Measurements from ENCODE around the gene TPSD1. TPM values are rescaled to one million over a fixed set of nuclear protein-coding genes. Genes with fewer than 3 reads are reported as not detected.

Gene TPSD1
- polyA plus RNA-seq, 1 donor (not counting 4 experiments of a cell fraction or from before 2014, with no cell fraction given), result not detected

DNA sequence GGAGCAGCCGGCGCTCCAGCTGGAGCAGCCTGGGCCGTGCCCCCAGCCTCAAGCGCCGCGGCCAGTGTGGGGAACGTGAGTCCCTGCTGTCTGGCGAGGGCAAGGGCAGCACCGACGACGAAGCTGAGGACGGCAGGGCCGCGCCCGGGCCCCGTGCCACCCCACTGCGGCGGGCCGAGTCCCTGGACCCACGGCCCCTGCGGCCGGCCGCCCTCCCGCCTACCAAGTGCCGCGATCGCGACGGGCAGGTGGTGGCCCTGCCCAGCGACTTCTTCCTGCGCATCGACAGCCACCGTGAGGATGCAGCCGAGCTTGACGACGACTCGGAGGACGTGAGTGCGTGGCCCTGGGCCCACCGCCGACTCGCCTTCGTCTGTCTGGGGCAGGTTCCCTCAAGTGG lies 46.8 kb upstream of the TPSD1 start:
- no peak overlapping the region for H3K4me3 ChIP-seq (ENCODE audit: control insufficient read depth in 2 of 3, extremely low read depth in 1 of 3, insufficient read depth in 2 of 3, low read depth in 1 of 3, low read length in 3 of 3)
- H3K79me2 ChIP-seq (ENCODE audit: control insufficient read depth, insufficient read depth, low read length), result no peaks in the 10 kb centered on the region
- H3K4me1 ChIP-seq (ENCODE audit: control insufficient read depth, extremely low read depth, insufficient read depth, low read length), result no peaks in the 10 kb centered on the region
- no peaks in the 10 kb centered on the region for H3K9me1 ChIP-seq (ENCODE audit: control insufficient read depth, extremely low read depth, insufficient read depth, low read length)
- no peak overlapping the region for H3K27ac ChIP-seq (ENCODE audit: control insufficient read depth, insufficient read depth, low read length)
- peaks cover 2% of the 10 kb centered on the region for H3K9me3 ChIP-seq (ENCODE audit: control insufficient read depth, low read depth, low read length)
- TF ChIP-seq, protein P1, sequence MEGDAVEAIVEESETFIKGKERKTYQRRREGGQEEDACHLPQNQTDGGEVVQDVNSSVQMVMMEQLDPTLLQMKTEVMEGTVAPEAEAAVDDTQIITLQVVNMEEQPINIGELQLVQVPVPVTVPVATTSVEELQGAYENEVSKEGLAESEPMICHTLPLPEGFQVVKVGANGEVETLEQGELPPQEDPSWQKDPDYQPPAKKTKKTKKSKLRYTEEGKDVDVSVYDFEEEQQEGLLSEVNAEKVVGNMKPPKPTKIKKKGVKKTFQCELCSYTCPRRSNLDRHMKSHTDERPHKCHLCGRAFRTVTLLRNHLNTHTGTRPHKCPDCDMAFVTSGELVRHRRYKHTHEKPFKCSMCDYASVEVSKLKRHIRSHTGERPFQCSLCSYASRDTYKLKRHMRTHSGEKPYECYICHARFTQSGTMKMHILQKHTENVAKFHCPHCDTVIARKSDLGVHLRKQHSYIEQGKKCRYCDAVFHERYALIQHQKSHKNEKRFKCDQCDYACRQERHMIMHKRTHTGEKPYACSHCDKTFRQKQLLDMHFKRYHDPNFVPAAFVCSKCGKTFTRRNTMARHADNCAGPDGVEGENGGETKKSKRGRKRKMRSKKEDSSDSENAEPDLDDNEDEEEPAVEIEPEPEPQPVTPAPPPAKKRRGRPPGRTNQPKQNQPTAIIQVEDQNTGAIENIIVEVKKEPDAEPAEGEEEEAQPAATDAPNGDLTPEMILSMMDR (optimal IDR thresholded peaks at IDR 0.05 in 1 of 3, IDR thresholded peaks at IDR 0.05 in 1 of 3, conservative IDR thresholded peaks at IDR 0.05 in 1 of 3; ENCODE audit: extremely low read depth in 1 of 3, insufficient read depth in 2 of 3, low read length in 3 of 3), result no peak
- no peak for TF ChIP-seq EZH2 (IDR thresholded peaks at IDR 0.05; ENCODE audit: low read length)
- FAIRE-seq, result no peak
- no peak for DNase-seq (ENCODE audit: low read depth, low spot score)
- dilution Hi-C loops (cut with MboI; ENCODE audit: extremely low pct_ligation_motif_present, low sequenced_read_pairs), result no loop called here
- H4K20me1 ChIP-seq (ENCODE audit: control insufficient read depth, extremely low read depth, insufficient read depth, low read length), result no peaks in the 10 kb centered on the region
- H3K36me3 ChIP-seq (ENCODE audit: control insufficient read depth in 2 of 2, extremely low read depth in 1 of 2, insufficient read depth in 2 of 2, low read length in 2 of 2), result no peaks in the 10 kb centered on the region
- no peak overlapping the region for H2AFZ ChIP-seq (ENCODE audit: control insufficient read depth, low read length)
- no peak overlapping the region for H3K4me2 ChIP-seq (ENCODE audit: control insufficient read depth, extremely low read depth, insufficient read depth, low read depth, low read length)
- peaks cover 18% of the 10 kb centered on the region for H3K27me3 ChIP-seq (ENCODE audit: control insufficient read depth, extremely low read depth, insufficient read depth, low read length)
- no peak overlapping the region for H3K9ac ChIP-seq (ENCODE audit: control insufficient read depth, extremely low read depth, insufficient read depth, low read length)

DNA sequence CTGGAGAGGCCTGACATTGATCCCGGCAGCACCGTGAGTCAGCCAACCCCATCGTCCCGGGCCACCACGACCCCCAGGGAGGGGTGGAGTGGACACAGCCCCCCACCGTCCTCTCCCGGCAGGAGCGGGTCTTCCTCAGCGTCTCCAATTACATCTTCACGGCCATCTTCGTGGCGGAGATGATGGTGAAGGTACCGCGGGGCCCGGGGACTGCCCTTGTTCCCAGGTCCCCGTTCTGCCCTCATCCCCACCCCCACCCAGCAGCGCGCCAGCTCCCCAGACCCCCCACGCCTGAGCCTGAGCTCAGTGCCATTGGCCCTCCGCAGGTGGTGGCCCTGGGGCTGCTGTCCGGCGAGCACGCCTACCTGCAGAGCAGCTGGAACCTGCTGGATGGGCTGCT lies 45.4 kb upstream of the TPSD1 start:
- no peaks in the 10 kb centered on the region for H3K79me2 ChIP-seq (ENCODE audit: control insufficient read depth, insufficient read depth, low read length)
- peaks cover 9% of the 10 kb centered on the region for H3K27me3 ChIP-seq (ENCODE audit: control insufficient read depth, extremely low read depth, insufficient read depth, low read length)
- no peaks in the 10 kb centered on the region for H3K36me3 ChIP-seq (ENCODE audit: control insufficient read depth in 2 of 2, extremely low read depth in 1 of 2, insufficient read depth in 2 of 2, low read length in 2 of 2)
- no peaks in the 10 kb centered on the region for H3K9me1 ChIP-seq (ENCODE audit: control insufficient read depth, extremely low read depth, insufficient read depth, low read length)
- H3K4me2 ChIP-seq (ENCODE audit: control insufficient read depth, extremely low read depth, insufficient read depth, low read depth, low read length), result no peak overlapping the region
- DNase-seq (ENCODE audit: low read depth, low spot score) (no peak), FAIRE-seq (no peak)
- no peak overlapping the region for H3K4me3 ChIP-seq (ENCODE audit: control insufficient read depth in 2 of 3, extremely low read depth in 1 of 3, insufficient read depth in 2 of 3, low read depth in 1 of 3, low read length in 3 of 3)
- H3K27ac ChIP-seq (ENCODE audit: control insufficient read depth, insufficient read depth, low read length), result no peak overlapping the region
- dilution Hi-C loops (cut with MboI; ENCODE audit: extremely low pct_ligation_motif_present, low sequenced_read_pairs), result no loop called here
- TF ChIP-seq, protein P1 (optimal IDR thresholded peaks at IDR 0.05 in 1 of 3, IDR thresholded peaks at IDR 0.05 in 1 of 3, conservative IDR thresholded peaks at IDR 0.05 in 1 of 3; ENCODE audit: extremely low read depth in 1 of 3, insufficient read depth in 2 of 3, low read length in 3 of 3), result no peak
- TF ChIP-seq EZH2 (IDR thresholded peaks at IDR 0.05; ENCODE audit: low read length), result no peak
- H3K9me3 ChIP-seq (ENCODE audit: control insufficient read depth, low read depth, low read length), result peaks cover 2% of the 10 kb centered on the region
- H4K20me1 ChIP-seq (ENCODE audit: control insufficient read depth, extremely low read depth, insufficient read depth, low read length), result no peaks in the 10 kb centered on the region
- no peaks in the 10 kb centered on the region for H3K4me1 ChIP-seq (ENCODE audit: control insufficient read depth, extremely low read depth, insufficient read depth, low read length)
- no peak overlapping the region for H2AFZ ChIP-seq (ENCODE audit: control insufficient read depth, low read length)
- no peak overlapping the region for H3K9ac ChIP-seq (ENCODE audit: control insufficient read depth, extremely low read depth, insufficient read depth, low read length)
